GM23248 (cell line): ENCODE data around the gene CLK1.

Source experiments
- EZH2 ChIP-seq: fragments of 200-600 bp; sonication (generic); IDR thresholded peaks from 2 replicates; pipeline ENCODE4 v1.6.1; 2018; ENCODE audit warnings: antibody characterized with exemption, mild to moderate bottlenecking; ENCODE audit not compliant: insufficient read depth, poor library complexity, severe bottlenecking
- EZH2phosphoT487 ChIP-seq: fragments of 200-600 bp; sonication (generic); IDR thresholded peaks from 2 replicates; pipeline ENCODE4 v1.6.1; 2018; ENCODE audit warnings: antibody characterized with exemption, moderate library complexity, mild to moderate bottlenecking, low read depth; ENCODE audit not compliant: insufficient read depth

DNA sequence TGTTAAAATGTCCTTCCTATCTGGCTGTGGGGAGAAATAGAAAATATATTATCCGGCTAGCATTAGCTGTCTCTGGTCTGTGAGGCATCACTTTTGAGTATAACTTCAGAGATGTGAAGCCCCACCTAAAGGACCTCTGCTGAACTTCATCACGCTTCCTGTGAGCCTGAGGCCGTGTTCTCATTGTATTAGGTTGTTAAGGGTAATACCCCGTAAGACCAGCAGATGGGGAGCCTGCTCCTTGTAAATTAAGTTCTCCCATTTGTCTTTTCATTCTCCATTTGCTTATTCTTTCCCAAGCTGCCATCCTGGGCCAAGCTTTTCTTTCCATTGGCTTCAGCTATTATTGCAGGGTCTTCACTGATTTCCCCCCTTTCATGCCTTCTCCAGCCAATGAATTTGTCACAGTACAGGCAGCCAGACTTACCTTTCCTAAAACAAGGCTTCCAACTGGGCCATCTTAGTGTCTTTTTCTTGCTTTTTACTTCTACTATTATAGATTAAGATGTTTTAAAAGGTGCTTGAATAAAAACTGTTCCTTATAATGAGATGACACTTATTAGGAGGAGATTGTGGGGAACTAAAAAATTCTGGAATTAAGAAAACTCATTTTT, 37.1 kb upstream of the CLK1 start:
- TF ChIP-seq EZH2 (no peak), EZH2phosphoT487 (no peak)
